Psoas muscle (tissue), 8 donors: ENCODE results near the gene TNF. TPM values are rescaled to one million over a fixed set of nuclear protein-coding genes. Genes with fewer than 3 reads are reported as not detected.

Source experiments
- ATAC-seq, 4 donors: fragments of 200-7000 bp; cut with Tn5 transposase; one replicate each; pipeline ENCODE4 v1.9.1; 2020; ENCODE audit warnings: moderate library complexity in 3 of 4, mild to moderate bottlenecking in 2 of 4
- DNase-seq, 2 donors: peaks; one replicate each; pipeline ENCODE4 v3.0.0-alpha.2; 2020
- H3K27ac ChIP-seq: fragments of 200-600 bp; one replicate; pipeline ENCODE4 v1.8.0; 2022
- H3K27me3 ChIP-seq, 3 donors: fragments of 200-600 bp in 1 of 3; one replicate each; pipeline versions ENCODE4 v1.6.1 to v1.8.0; 2013 to 2022; ENCODE audit warnings: low read length in 2 of 3, mild to moderate bottlenecking in 2 of 3, moderate library complexity in 1 of 3; ENCODE audit not compliant: insufficient read depth in 3 of 3
- H3K36me3 ChIP-seq, 2 donors: fragments of 200-600 bp in 1 of 2; one replicate each; pipeline versions ENCODE4 v1.6.1 to v1.8.0; 2013 to 2022; ENCODE audit warnings: low read depth in 1 of 2, mild to moderate bottlenecking in 1 of 2, moderate library complexity in 1 of 2; ENCODE audit not compliant: insufficient read depth in 1 of 2
- H3K4me1 ChIP-seq: fragments of 200-600 bp; one replicate; pipeline ENCODE4 v1.8.0; 2022
- H3K4me3 ChIP-seq: fragments of 200-600 bp; one replicate; pipeline ENCODE4 v1.8.0; 2022; ENCODE audit warnings: mild to moderate bottlenecking
- H3K9me3 ChIP-seq: fragments of 200-600 bp; one replicate; pipeline ENCODE4 v1.8.0; 2022
- CTCF ChIP-seq: fragments of 200-600 bp; IDR thresholded peaks from one replicate; pipeline ENCODE4 v1.8.0; 2022; ENCODE audit warnings: antibody characterized with exemption
- WGBS, 3 donors: extraction: QIAGEN DNeasy Blood & Tissue Kit; methylation state at CpG; one replicate each; pipeline versions ENCODE4 v1.1.6 to v1.1.7; 2013; 5-methylcytosine and 5-hydroxymethylcytosine counted together
- intact Hi-C, 2 donors: fragments of 100-400 bp; cut with DNase I; formaldehyde crosslinking; loops; one replicate each; pipeline versions ENCODE4 v1.11.0 to v1.14.2; 2022
- polyA plus RNA-seq, 3 donors: library from polyadenylated mRNA; stranded (reverse); fragments of 200-250 nt; gene quantifications; one replicate each; pipeline ENCODE4 v1.2.3, GENCODE V29; 2013
- total RNA-seq, 4 donors: library from RNA; stranded (reverse); fragmentation: NEBNext Ultra II Directional in 2 of 4; extraction: Animal tissue kit (Norgen Biotek cat#: 25700) in 2 of 4; gene quantifications; one replicate each; pipeline versions ENCODE4 v1.2.1 to v1.2.4, GENCODE V29; 2021 to 2023
- donor health status: healthy with polysubstance abuse.
- donor health status: DM: no; HTN: no; CAD: no; lungs with moderate emphysema.
- donor health status: Bipolar disorder and iron deficiency.
- donor health status: healthy.
- donor health status: DM: yes; HTN: yes; CAD: no.
- donor health status: DM: no; HTN: no; CAD: no.
- donor health status: DM: no; HTN: no; CAD: no.
- donor health status: DM: yes; HTN: yes; CAD: no.

TNF gene
- total and polyA plus RNA-seq, 7 donors, result 0.09 to 0.81 (median 0.34) TPM; not detected in 2

- no peak within 1 kb of the TSS for H3K27ac ChIP-seq
Measured at GRCh38 chr6:31614684-31615578, 39.6 kb downstream of the TNF start, which contains the start of gene AIF1. TSS of gene AIF1 (plus strand) at chr6:31615234. CDS start at chr6:31615330, 96 bp downstream.

GRCh38 chr6:31615748-31616147 is 40.4 kb downstream of the TNF start:
- Histone ChIP-seq H3K9me3 (no peaks in the 10 kb centered on the region), H3K27me3 (no peaks in the 10 kb centered on the region), H3K27ac (no peak overlapping the region), H3K4me1 (no peaks in the 10 kb centered on the region), H3K36me3 (no peaks in the 10 kb centered on the region), H3K4me3 (peak overlapping the region; percentile 32)
- no peak for DNase-seq
- 58 to 60% (median 60%) methylated on average over 7 of the region's 7 CpGs for WGBS, 3 donors
- intact Hi-C loops, result loop anchor here in 1 of 2 donors (5.0 kb wide), 1 partner anchor 68 kb away; the partner anchor contains the start of genes ATP6V1G2 and NFKBIL1
- no peak for TF ChIP-seq CTCF
- no peak for ATAC-seq

More at GRCh38 chr6:31614684-31615578, 39.6 kb downstream of the TNF start, which contains the start of gene AIF1:
- Histone ChIP-seq H3K4me3 (peak within 1 kb of the TSS; percentile 32), H3K9me3 (no peaks in the 10 kb centered on the region), H3K27me3 (no peaks in the 10 kb centered on the region), H3K4me1 (no peaks in the 10 kb centered on the region), H3K36me3 (no peaks in the 10 kb centered on the region)
- intact Hi-C loops, result loop anchor here in 1 of 2 donors (5.0 kb wide), 1 partner anchor 68 kb away; the partner anchor contains the start of genes ATP6V1G2 and NFKBIL1
- ATAC-seq, result no peak
- no peak for TF ChIP-seq CTCF
- no peak for DNase-seq
- WGBS, 3 donors, result 59 to 74% (median 59%) methylated on average over 6 of the region's 6 CpGs

GRCh38 chr6:31617010-31617409 is 41.6 kb downstream of the TNF start:
- no peak for TF ChIP-seq CTCF
- peaks cover 7% of the 10 kb centered on the region for H3K4me1 ChIP-seq
- intact Hi-C loops, result loop anchor here in 1 of 2 donors (5.0 kb wide), 1 partner anchor 70 kb away; the partner anchor contains the start of genes ATP6V1G2 and NFKBIL1
- no peaks in the 10 kb centered on the region for H3K9me3 ChIP-seq
- WGBS, 3 donors, result 74 to 78% (median 74%) methylated on average over 2 of the region's 2 CpGs
- peaks cover 2 to 3% of the 10 kb centered on the region in 2 donors for H3K36me3 ChIP-seq
- no peak for ATAC-seq
- no peak overlapping the region for H3K4me3 ChIP-seq
- H3K27ac ChIP-seq, result no peak overlapping the region
- H3K27me3 ChIP-seq, result no peaks in the 10 kb centered on the region
- DNase-seq, result no peak

GRCh38 chr6:31619805-31620585 is 44.6 kb downstream of the TNF start:
- ATAC-seq (peak; percentile 88 to 94 (median 90)), DNase-seq (peak; percentile 97 to 99)
- H3K9me3 ChIP-seq, result no peaks in the 10 kb centered on the region
- H3K36me3 ChIP-seq, result peaks cover 7 to 31% of the 10 kb centered on the region in 2 donors
- peak overlapping the region; percentile 96 for H3K27ac ChIP-seq
- intact Hi-C loops, result loop anchor here in 1 of 2 donors (2.0 to 5.0 kb wide), 2 partner anchors 33 to 73 kb away; partner anchors contain the start of genes ATP6V1G2, BAG6 and NFKBIL1
- 0 to 1% (median 1%) methylated on average over 50 of the region's 50 CpGs for WGBS, 3 donors
- H3K4me1 ChIP-seq, result peaks cover 16% of the 10 kb centered on the region
- TF ChIP-seq CTCF, result no peak
- H3K27me3 ChIP-seq, result no peaks in the 10 kb centered on the region
- peak overlapping the region; percentile 88 for H3K4me3 ChIP-seq
